ENCODE measurements around the gene MYL10. TPM values are rescaled to one million over a fixed set of nuclear protein-coding genes. Genes with fewer than 3 reads are reported as not detected.

MYL10 gene
- total and polyA plus RNA-seq, 12 donors, result not detected

DNA sequence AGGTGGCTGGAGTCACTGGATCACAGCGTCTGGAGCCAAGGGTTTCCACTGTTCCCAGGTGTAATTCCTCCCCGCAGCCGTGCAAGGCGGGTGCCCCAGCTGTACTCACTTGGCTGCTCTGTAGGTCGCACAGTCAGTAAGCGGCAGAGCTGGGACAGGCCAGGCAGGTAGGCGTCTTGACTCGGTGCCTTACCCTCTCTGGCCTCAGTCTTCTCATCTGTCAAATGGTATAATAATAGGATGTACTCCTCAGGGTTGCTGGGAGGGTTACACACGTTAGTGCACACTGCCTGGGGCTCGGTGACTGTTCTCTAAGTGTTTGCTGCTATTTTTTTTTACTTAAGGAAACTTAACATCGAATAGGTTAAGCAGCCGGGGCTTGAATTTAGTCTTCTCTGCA, 27.0 kb downstream of the MYL10 start:
- no peak overlapping the region for H3K4me3 ChIP-seq
- no peaks in the 10 kb centered on the region for H3K9me3 ChIP-seq (replicated peaks in 1 of 3)
- no peak for DNase-seq
- WGBS, 4 donors, result 48 to 57% (median 55%) methylated on average over 10 to 12 of the region's 12 CpGs
- no peak overlapping the region for H3K27ac ChIP-seq
- H3K4me1 ChIP-seq (replicated peaks in 1 of 2), result no peaks in the 10 kb centered on the region
- intact Hi-C loops (cut with DNase I), result loop anchor here (5.0 to 10.0 kb wide), 4 partner anchors 80 to 670 kb away; no protein-coding TSS in a partner anchor
- TF ChIP-seq POLR2A (IDR thresholded peaks at IDR 0.05) (no peak), CTCF (IDR thresholded peaks at IDR 0.05) (no peak)
- H3K36me3 ChIP-seq (replicated peaks in 1 of 2), result no peaks in the 10 kb centered on the region
- no peaks in the 10 kb centered on the region for H3K27me3 ChIP-seq

DNA sequence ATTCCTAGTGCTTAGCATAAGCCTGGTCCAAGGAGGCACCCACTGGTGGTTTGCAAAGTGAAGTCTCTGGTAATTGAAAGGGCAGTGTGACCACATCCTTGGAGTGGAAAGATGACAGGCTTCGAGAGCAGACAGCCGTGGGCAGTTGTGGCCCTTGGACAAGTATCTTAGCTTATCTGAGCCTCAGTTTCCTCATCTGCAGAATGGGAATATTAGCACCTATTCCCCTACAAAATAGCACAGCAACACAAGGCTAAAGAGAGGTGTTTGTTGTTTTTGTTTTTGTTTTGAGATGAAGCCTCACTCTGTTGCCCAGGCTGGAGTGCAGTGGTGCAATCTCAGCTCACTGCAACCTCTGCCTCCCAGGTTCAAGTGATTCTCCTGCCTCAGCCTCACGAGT, 29.3 kb downstream of the MYL10 start:
- no peak for DNase-seq
- Histone ChIP-seq H3K4me1 (replicated peaks in 1 of 2) (no peaks in the 10 kb centered on the region), H3K27ac (no peak overlapping the region), H3K27me3 (no peaks in the 10 kb centered on the region), H3K36me3 (replicated peaks in 1 of 2) (no peaks in the 10 kb centered on the region), H3K9me3 (replicated peaks in 1 of 3) (peaks cover 0 to 4% (median 0%) of the 10 kb centered on the region in 3 donors), H3K4me3 (no peak overlapping the region)
- 74 to 89% (median 82%) methylated on average over 3 of the region's 3 CpGs for WGBS, 4 donors
- intact Hi-C loops (cut with DNase I), result loop anchor here (5.0 to 10.0 kb wide), 4 partner anchors 83 to 673 kb away; no protein-coding TSS in a partner anchor
- TF ChIP-seq CTCF (IDR thresholded peaks at IDR 0.05) (no peak), POLR2A (IDR thresholded peaks at IDR 0.05) (no peak)

DNA sequence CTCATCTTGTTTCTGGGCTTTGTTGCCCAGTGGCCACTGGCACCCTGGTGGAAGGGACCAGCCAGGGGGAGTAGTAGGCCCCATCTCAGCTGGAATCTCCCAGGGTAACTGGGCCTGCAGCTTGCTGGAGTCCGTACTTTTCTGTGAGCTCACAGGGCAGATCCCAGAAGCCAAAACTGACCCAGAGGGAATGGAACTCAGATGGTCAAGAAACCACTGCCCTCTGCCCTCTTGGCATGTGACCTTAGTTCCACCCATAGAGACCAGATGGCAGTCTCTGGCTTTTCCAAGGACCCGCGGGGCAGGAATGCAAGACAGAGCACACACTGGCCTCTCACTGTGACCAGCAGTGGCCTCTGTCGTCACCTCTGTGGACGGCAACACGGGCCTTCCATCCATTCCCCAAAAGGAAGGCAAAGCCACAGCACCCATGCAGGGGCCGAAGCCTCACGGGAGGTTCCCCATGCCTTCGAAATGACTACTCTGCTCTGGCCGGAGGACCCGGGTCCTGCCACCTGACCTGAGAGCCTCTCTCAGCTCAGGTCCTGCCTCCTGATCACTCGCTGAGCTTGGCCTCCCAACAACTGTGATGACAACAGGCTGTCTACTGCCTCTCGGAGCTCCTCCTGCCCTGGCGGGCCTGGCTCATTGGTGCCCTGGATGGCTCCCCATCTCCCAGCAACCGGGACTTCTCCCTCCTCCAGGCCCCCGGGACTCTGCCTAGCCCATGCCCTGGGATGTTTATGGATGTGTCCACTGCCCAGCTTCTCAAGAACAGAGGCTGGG, 29.9 kb downstream of the MYL10 start:
- H3K4me1 ChIP-seq (replicated peaks in 1 of 2), result no peaks in the 10 kb centered on the region
- TF ChIP-seq CTCF (IDR thresholded peaks at IDR 0.05), result no peak
- no peak for TF ChIP-seq POLR2A (IDR thresholded peaks at IDR 0.05)
- peaks cover 0 to 4% (median 0%) of the 10 kb centered on the region in 3 donors for H3K9me3 ChIP-seq (replicated peaks in 1 of 3)
- no peaks in the 10 kb centered on the region for H3K27me3 ChIP-seq
- H3K27ac ChIP-seq, result peak overlapping the region in 1 of 5 donors; percentile 48
- DNase-seq, result peak in 5 of 7 donors; percentile 16 to 62 (median 38)
- H3K36me3 ChIP-seq (replicated peaks in 1 of 2), result no peaks in the 10 kb centered on the region
- intact Hi-C loops (cut with DNase I), result no loop called here
- 78 to 100% (median 83%) methylated on average over 3 to 16 of the region's 16 CpGs for WGBS, 4 donors
- no peak overlapping the region for H3K4me3 ChIP-seq

GRCh38 chr7:101598422-101598985, 30.6 kb downstream of the MYL10 start:
- DNase-seq, result no peak
- WGBS, 4 donors, result 49 to 91% (median 89%) methylated on average over 3 to 18 of the region's 18 CpGs

More at GRCh38 chr7:101598422-101598985, 30.6 kb downstream of the MYL10 start:
- Histone ChIP-seq H3K4me3 (no peak overlapping the region), H3K36me3 (replicated peaks in 1 of 2) (no peaks in the 10 kb centered on the region), H3K27me3 (no peaks in the 10 kb centered on the region), H3K27ac (peak overlapping the region in 1 of 5 donors; percentile 48), H3K4me1 (replicated peaks in 1 of 2) (no peaks in the 10 kb centered on the region), H3K9me3 (replicated peaks in 1 of 3) (peaks cover 0 to 4% (median 0%) of the 10 kb centered on the region in 3 donors)
- no peak for TF ChIP-seq POLR2A (IDR thresholded peaks at IDR 0.05)
- no peak for TF ChIP-seq CTCF (IDR thresholded peaks at IDR 0.05)
- intact Hi-C loops (cut with DNase I), result no loop called here
